Measurements from ENCODE around the gene SF3A2. TPM values are rescaled to one million over a fixed set of nuclear protein-coding genes. Genes with fewer than 3 reads are reported as not detected.

SF3A2 gene
- total and polyA plus RNA-seq, 2 donors (not counting 3 experiments of a cell fraction or from before 2014, with no cell fraction given), result 21.5 to 164 TPM

GRCh38 chr19:2288818-2289713 lies 52.4 kb downstream of the SF3A2 start:
- Histone ChIP-seq H4K20me1 (replicated peaks; ENCODE audit: control insufficient read depth, extremely low read depth, insufficient read depth, low read length) (no peaks in the 10 kb centered on the region), H3K4me1 (ENCODE audit: control insufficient read depth, extremely low read depth, insufficient read depth, low read length) (peaks cover 5% of the 10 kb centered on the region), H3K79me2 (ENCODE audit: control insufficient read depth, insufficient read depth, low read length) (no peaks in the 10 kb centered on the region), H3K27me3 (ENCODE audit: control insufficient read depth in 2 of 2, insufficient read depth in 2 of 2, low read length in 2 of 2) (peaks cover 39 to 42% of the 10 kb centered on the region in 2 experiments), H2AFZ (ENCODE audit: low read depth, low read length) (no peak overlapping the region), H3K27ac (ENCODE audit: insufficient read depth, low read depth, low read length) (no peak overlapping the region), H3K4me3 (replicated peaks in 1 of 3; ENCODE audit: insufficient read depth in 1 of 3, low read depth in 1 of 3, low read length in 3 of 3) (no peak overlapping the region), H3K9me1 (replicated peaks; ENCODE audit: control insufficient read depth, extremely low read depth, insufficient read depth, low read length) (no peaks in the 10 kb centered on the region), H3K4me2 (ENCODE audit: insufficient read depth, low read length) (no peak overlapping the region), H3K9me3 (replicated peaks; ENCODE audit: control insufficient read depth, insufficient read depth, low read length) (no peaks in the 10 kb centered on the region), H3K36me3 (ENCODE audit: control insufficient read depth in 2 of 2, extremely low read depth in 1 of 2, insufficient read depth in 2 of 2, low read length in 2 of 2) (no peaks in the 10 kb centered on the region), H3K9ac (replicated peaks; ENCODE audit: extremely low read depth, insufficient read depth, low read length) (no peak overlapping the region)
- intact Hi-C loops (cut with micrococcal nuclease), result loop anchor here (5.0 kb wide), 1 partner anchor 38 kb away; the partner anchor contains the start of genes LSM7 and SPPL2B
- BruUV-seq (replicated peaks), result no TSS peak
- DNase-seq (ENCODE audit: low read depth, low spot score), result no peak
- no peak for FAIRE-seq
- CTCF ChIA-PET, result interaction anchor here (1.2 to 2.9 kb wide), 3 partner anchors 14 to 28 kb away, joined by 5 to 14 read pairs (median 6); no protein-coding TSS in a partner anchor
- TF ChIP-seq FOS (IDR thresholded peaks at IDR 0.05; ENCODE audit: borderline replicate concordance, insufficient read depth, low read length) (no peak), EZH2 (IDR thresholded peaks at IDR 0.05; ENCODE audit: borderline replicate concordance, low read depth, low read length, severe bottlenecking) (no peak), MYC (IDR thresholded peaks at IDR 0.05; ENCODE audit: low read depth, low read length) (no peak), MAX (IDR thresholded peaks at IDR 0.05; ENCODE audit: insufficient read depth, insufficient read length) (no peak), JUN (IDR thresholded peaks at IDR 0.05; ENCODE audit: borderline replicate concordance, insufficient read depth, insufficient read length, low read depth) (no peak), POLR2AphosphoS5 (IDR thresholded peaks at IDR 0.05; ENCODE audit: insufficient read depth, low read depth, low read length) (no peak), POLR2A (IDR thresholded peaks at IDR 0.05; ENCODE audit: low read depth, low read length) (no peak), CTCF (IDR thresholded peaks at IDR 0.05; ENCODE audit: extremely low read depth in 1 of 2, insufficient read depth in 1 of 2, low read depth in 1 of 2, low read length in 2 of 2) (no peak), GATA2 (IDR thresholded peaks at IDR 0.05; ENCODE audit: insufficient read depth, insufficient read length, low read depth, low read length) (no peak)
- dilution Hi-C loops (cut with MboI; ENCODE audit: extremely low pct_ligation_motif_present, low sequenced_read_pairs), result no loop called here
- POLR2A ChIA-PET, result no interaction called here

Data from endothelial cell of umbilical vein (primary cell).